Stimulated activated CD4-positive, alpha-beta T cell treated with anti-CD3 and anti-CD28 coated beads, Interleukin-12 subunit alpha, Interleukin-12 subunit beta, amount 100 ng/mL, for 4 hours (primary cell): ENCODE data around the gene LIFR.

Experiments
- DNase-seq: peaks from one replicate; pipeline ENCODE4 v3.0.0-alpha.2; 2020

Gene LIFR

GRCh38 chr5:38509185-38509584 lies 47.3 kb downstream of the LIFR start:
- DNase-seq: no peak

- DNase-seq: no peak
Measured at GRCh38 chr5:38506302-38506701, 50.1 kb downstream of the LIFR start.

DNA sequence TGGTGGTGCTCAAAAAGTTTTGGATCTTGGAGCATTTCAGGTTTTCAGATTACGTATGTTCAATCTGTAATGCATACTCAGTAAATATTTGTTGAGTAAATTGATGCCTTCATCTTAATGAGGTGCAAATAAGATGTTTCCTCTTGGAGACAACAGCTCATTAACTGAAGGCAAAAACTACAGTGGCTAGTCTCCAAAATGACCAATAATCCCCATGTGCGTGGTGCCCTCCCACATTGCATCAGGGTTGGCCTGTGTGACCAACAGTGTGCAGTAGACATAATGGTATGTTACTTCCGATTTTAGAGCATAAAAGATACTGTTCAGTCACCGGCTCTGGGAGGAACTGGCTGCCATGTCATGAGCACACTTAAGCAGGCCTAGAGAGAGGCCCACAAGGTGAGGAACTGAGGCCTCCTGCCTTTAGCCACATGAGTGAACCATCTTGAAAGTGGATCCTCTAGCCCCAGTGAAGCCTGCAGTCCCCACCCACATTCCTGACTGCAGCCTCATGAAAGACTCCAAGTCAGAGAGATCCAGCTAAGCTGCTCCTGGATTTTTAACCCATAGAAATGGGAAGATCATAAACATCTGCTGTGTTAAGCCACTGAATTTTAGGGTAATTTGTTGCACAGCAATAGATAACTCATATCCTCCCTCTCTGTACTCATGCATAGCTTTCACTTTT lies 55.7 kb downstream of the LIFR start:
- DNase-seq: no peak

GRCh38 chr5:38497946-38498345 lies 58.5 kb downstream of the LIFR start:
- no peak for DNase-seq

DNA sequence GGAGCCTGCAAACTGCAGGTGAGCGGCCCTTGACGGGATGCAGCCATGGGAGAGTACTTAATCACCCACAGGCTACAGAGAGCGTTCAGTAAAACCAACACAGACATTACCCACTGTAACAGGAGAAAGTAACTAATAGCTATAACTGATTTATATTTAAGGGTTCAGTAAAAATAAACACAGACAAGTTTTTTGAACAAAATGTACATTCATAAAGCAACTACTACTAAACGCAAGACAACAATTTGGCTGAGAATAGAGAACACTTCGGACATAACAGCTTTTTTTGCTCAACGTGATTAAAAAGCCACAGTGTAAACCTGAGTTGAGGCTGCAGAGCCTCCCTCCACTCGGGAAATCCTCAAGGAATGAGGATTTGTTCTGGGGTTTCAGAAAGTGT lies 61.7 kb downstream of the LIFR start:
- DNase-seq: no peak

GRCh38 chr5:38494175-38494574 lies 62.3 kb downstream of the LIFR start:
- DNase-seq: no peak

GRCh38 chr5:38483805-38484398 lies 72.5 kb downstream of the LIFR start:
- no peak for DNase-seq

DNA sequence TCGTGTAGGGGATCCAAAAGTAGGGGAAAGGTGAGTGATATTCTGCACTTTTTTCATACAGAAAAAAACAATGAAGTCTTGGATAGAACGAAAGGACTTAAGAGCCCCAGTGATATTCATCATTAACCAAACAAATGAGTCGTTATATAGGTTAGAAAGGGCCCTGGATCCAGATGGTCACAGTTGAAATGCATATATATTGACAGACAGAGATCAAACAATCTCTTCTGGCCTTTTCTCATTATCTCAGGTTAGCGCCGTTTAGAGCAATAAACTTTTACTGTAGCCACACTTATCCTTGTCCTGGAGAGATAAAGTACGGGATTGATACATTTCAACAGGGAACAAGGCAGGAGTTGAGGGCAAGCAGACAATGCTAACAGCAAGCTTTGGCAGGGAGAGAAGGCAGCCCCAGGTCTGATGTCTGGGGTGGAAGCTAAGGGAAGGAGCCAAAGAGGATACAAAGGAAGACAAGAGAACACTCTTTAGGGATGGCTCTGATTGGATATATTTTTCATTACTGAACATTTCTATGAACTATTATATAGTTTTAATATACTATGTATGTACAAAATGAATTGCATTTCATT lies 77.0 kb downstream of the LIFR start:
- DNase-seq: no peak

DNA sequence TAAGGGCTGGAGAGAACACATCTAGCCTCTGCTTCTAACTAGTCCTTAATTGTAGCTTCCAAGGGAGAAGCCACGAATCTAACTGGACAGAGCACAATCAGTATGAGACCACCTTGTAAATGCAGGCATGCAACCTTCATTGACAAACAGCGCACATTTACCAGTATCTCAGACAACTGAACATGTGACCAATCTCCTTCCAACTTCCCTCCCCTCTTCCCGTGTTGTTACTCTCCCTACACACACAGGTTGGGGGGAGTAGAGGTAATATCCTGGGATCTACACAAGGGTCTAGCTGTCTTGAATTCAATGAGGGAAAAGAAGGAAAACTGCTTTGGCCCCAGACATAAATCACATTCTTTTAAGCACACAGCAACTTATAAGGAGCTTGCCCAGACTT lies 77.6 kb downstream of the LIFR start:
- no peak for DNase-seq

- DNase-seq: no peak
Measured at GRCh38 chr5:38478166-38478565, 78.3 kb downstream of the LIFR start.

- no peak for DNase-seq
Measured at GRCh38 chr5:38473008-38473407, 83.4 kb downstream of the LIFR start.

- no peak for DNase-seq
Measured at GRCh38 chr5:38472541-38472940, 83.9 kb downstream of the LIFR start.

GRCh38 chr5:38471709-38472108 lies 84.7 kb downstream of the LIFR start:
- DNase-seq: no peak

- no peak for DNase-seq
Measured at GRCh38 chr5:38469707-38470267, 86.7 kb downstream of the LIFR start.

DNA sequence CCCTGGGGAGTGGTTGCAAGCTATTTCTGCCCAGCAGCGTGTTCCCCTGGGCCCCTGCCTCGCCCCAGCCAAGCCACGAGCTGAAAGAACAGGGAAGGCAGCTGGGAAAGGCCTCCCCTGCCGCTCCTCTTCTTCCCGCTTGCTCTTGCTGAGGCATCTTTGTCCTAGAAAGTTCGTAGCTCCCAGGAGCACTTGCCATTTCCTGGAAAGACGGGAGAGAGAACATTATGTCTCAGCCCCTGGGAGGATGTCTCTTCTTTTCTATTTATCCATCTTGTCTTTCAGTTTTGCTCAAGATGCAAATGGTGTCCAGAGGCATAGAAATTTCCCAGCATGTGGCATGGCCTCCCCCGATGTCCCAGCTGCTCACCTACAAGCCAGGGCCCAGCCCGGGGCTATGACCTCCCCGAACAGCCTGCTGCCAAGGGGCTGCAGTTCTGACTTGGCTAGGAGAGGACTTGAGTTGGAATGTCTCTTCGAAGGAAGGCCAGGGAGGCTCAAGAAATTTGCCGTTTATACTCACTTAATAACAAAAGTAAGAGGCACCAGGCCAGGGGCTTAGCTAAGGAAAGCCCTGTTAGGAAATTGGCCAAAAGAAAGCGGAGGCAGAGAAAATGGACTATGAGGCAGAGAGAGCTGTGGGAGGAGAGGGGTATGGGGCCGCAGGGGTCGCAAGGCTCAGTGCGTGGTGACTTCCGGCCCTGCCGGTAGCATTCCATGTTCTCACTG lies 87.3 kb downstream of the LIFR start:
- DNase-seq: no peak

- no peak for DNase-seq
Measured at GRCh38 chr5:38468202-38468673, 88.2 kb downstream of the LIFR start.

GRCh38 chr5:38467353-38468040 lies 88.9 kb downstream of the LIFR start:
- DNase-seq: no peak

GRCh38 chr5:38466424-38467189 lies 89.8 kb downstream of the LIFR start:
- DNase-seq: no peak

DNA sequence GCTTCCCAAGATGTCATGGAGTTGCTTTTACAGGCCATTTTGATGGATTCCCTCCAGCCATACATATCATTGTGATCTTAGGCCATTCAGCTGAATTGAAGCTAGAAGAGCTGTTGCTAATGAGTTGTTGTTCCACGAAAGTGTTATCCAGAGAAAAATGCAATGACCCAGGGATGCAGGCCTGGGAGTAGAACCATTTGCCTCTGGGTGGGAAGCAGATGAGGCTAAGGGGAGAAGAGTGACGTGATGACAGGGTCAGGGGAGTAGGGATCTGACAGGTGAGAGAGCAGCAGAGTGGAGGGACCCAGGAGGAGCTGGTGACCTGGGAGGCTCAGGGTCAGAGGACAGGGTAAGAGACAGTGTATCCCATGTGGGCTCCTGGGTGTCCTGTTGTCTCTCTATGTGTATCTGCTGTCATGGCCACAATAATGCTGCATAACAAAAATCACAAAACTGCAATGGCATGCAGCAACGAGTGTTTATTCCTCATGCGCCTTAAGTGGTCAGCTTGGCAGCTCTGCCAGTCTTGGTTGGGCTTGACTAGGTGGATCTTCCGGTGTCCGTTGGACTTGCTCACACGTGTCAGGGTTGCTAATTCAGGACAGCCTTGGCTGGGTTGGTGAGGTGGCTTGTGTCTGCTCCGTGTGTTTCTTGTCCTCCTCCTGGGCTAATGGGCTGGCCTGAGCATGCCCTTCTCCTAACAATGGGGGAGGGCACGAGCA lies 90.6 kb downstream of the LIFR start:
- DNase-seq: no peak

- DNase-seq: no peak
Measured at GRCh38 chr5:38465061-38465460, 91.4 kb downstream of the LIFR start.
